Measurements from ENCODE around the gene DST. TPM values are rescaled to one million over a fixed set of nuclear protein-coding genes. Genes with fewer than 3 reads are reported as not detected.
"Not testable (repeated sequence)": the region's sequence is repeated elsewhere in the genome, so short reads cannot be mapped to it uniquely, and the experiment has no call there.

DST gene
- total RNA-seq, 1 donor from 2014 or later: 199 TPM

DNA sequence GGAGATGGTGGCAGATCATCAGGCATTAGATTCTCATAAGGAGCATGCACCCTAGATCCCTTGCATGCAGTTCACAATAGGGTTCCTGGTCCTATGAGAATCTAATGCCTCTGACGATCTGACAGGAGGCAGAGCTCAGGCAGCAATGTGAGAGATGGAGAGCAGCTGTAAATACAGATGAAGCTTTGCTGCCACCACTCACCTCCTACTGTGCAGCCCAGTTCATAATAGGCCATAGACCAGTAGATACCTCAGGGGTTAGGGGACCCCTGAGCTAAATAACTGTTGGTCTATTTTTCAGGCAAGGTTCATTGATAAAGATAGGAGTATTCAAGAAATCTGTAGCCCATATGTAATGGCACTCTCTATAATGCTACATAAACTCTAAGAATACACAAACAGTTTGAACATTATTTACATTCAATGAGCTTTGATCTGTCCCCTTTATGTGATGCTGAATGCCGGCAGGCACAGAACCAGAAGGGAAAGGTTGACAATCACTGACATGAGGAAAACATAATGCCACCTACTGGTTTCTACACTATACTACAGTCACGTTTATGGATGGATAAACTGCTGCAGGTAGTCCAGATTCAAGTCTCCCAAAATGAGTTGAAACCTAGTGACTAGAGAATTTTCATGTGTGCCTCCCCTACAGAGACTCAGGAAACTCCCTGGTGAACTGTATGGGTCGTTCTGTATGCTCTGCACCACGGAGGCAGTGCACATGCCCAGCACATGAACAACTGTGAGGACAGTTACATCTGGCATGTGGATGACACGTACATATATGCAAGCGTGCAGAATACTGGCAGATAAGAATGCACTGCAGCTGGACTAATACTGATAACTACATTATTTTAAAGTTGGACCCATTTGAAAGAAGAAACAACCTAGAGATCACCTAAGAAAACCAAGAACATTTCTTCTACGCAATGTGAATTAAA, 72.0 kb downstream of the DST start:
- DNase-seq: peak; percentile 69

DNA sequence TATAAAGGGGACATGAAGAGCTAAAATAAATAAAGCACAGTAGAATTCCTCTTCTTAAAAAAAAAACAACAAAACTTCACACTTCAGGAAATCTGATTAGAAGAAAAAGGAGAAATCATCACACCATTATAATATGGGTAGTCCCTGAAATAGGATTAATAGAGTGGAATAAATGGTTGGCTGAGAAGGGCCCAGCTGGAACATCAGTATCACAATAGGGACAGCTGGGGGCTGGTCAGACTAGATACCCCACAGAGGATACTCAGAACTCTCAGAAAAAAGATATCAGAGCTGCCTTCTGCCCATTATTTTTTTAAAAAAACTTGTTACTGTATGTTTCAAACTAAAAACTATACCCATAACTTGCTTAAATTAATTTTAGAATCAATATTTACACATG, 75.2 kb downstream of the DST start:
- DNase-seq: no peak

DNA sequence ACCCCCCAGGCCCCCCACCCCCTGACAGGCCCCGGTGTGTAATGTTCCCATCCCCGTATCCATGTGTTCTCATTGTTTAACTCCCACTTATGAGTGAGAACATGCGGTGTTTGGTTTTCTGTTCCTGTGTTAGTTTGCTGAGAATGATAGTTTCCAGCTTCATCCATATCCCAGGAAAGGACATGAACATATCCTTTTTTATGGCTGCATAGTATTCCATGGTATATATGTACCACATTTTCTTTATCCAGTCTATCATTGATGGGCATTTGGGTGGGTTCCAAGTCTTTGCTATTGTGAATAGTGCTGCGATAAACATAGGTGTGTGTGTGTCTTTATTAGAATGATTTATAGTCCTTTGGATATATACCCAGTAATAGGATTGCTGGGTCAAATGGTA, 80.0 kb downstream of the DST start:
- DNase-seq: not testable (repeated sequence)

DNA sequence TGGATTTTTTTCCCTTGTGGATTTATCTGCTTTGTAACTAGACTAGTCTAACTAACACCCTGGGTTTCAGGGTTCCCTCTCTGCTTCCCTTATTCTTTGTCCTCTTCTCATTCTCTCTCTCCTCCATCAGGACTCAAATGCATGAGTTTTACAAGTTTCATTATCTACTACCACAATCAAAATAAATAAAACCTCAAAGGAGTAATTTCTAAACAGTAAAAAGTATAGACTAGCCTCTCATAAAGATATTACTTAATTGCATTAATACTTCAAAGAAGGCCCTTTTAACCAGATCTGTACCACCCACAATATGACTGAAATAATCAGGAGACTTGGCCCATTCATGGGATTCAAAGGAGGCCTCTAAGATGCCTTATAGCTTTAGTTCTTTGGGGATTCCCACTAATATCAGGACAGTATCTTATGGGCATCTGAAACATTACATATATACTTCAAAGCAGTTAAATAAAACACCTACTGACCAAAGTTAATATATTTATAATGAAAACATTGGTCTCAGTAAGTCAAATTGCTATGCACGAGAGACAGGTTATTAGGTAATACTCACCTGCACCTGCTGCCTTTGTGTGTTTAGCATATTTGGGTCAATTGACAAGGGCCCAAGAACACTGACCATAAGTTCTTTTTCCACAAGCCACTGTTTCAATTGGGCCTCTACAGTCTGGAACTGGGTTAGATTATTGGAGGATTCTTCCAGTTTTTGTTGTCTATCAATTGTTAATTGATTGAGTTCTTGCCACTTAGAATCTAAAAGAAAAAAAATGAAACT, 85.7 kb downstream of the DST start:
- no peak for DNase-seq

DNA sequence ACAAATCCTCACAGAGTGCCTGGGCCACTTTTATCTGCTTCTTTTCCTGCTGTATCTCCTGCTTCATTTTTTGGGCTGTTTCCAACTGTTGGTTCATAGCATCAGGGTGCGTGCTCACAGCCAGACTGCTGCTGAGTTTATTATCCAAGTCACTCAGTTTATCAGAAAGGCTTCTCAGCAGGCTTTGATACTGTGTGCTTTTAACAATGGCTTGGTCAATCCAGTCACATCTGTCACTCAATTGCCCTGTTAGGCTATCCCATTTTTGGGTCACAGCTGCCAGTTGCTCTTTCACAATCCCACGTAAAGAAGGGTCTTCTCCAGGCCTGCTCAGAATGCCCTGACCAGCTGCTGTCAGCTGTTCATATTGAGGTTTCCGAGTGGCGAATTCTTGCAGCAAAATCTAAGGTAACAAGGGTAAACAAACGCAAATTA, 87.2 kb downstream of the DST start:
- no peak for DNase-seq

DNA sequence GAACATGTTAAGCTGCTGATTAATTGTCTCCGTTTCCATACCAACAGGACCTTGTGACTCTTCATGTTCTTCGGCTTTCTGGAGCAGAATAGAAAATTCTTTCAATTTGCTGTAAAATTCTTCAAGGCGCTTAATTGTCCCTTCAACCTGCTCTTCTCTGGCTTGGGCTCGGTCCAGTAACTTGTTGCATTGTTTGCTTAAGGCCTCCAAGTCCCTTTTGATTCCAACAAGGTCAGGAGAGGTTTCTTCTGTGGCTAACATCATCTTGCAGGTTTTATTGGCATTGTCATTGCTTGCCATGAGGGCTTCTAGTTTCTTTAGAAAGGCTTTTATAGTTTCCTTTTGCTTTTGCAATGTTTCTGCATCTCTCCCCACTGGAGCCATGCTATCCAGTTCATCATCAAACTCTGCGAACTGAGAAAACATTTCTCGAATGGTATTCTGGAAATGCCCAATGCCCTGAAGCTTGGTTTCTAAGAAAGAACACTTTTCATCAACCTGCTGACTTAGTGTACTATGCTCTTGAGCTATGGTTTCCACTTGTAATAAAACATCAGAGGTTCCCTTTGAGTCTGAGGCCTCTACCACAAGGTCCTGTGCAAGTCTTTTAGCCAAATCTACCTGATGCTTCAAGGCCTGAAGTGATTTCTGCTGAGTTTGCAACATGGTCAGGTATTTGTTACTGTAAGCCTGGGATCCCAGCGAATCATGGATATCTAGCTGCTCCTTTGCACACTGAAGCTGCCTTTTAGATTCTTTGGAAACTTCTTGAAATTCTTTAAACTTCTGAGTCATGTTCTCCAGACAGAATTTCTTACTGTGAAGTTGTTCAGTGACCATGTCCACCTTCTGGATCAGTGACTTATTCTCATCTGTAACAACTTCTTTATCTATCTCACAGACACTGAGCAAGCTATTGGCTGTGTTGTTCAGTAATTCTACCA, 90.2 kb downstream of the DST start:
- no peak for DNase-seq

DNA sequence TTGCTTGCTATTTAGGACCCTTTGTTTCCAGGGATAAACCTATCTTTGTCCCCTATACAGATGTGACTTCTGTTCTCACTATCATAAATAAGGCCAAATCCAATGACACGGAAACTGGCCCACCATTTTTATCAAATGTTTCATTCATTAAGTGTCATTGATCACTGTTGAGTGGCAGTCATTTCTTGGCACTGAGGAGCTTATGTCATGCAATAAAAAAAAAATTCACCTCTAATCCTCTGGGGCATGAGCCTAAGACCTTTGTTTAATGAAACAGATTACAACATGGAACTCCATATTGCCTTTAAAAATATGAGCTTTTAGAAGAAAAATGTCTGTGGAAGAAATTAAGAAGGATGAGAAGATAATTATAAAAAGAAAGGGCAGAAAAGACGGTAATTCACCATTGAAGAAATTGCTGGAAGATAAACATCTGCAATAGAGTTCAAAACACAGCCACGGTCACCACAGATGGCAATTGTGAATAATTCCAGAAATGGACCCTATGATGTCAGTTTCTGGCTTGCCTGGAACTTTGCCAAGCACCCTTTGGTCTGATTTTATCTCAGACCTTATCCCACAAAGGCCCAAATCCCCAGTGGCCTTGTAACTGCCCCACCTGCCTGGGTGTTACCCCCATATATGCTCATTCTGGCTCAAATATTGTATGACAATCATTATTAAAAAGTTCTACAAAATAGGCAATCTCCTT, 91.1 kb downstream of the DST start:
- no peak for DNase-seq

DNA sequence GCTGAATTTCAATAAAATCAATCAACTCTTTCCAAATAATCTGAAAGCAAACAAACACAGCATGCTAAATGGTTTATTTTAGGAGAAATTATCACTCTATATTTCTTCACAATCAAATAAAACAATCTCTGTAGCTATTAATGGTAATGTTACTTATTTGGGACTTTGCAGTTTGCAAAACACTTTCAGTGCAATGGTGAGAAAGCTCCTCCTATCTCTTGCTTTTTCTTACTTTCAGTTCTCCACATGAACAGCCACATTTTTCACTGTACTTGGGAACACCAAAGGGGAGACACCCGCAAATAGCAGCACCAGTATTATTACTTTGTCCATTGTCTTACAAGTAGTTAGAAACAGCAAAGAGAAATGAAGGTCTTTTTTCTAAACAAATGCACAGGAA, 92.4 kb downstream of the DST start:
- no peak for DNase-seq

DNA sequence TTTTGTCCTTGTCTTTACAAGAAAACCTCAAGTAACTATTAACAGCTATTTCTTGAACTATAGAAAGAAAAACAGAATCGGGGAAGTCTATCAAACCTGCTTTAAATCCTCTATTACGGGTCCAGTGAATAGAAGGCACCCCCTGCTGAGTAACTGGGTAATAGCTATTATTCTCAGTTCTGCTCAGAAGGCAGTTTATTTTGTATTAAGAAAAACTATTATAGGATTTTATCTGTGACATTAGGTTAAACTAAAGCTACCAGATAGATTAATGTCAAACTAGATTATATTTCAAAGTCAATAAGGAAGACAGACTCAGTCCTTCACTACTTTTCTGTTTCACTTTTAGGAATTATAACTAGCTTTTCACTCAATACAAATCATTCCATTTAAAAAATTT, 93.7 kb downstream of the DST start:
- DNase-seq: peak; percentile 60

DNA sequence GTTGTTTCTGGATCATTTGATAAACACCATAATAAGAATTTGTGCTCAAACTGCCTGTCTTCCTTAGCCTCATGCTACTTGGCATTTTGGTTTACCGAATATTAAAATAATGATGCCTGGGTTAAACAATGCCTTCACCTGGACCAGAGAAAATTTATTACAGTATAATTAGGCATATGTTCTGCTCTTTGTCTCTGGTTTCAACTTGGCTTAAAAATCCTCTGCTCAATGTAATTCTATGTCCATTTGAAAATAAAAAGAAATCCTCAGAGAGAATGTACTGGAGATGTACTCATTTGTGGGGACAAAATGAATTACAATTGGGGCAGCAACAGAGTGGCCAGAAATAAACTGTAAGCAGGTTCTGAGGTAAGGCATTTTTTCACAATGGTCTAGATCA, 95.0 kb downstream of the DST start:
- no peak for DNase-seq

DNA sequence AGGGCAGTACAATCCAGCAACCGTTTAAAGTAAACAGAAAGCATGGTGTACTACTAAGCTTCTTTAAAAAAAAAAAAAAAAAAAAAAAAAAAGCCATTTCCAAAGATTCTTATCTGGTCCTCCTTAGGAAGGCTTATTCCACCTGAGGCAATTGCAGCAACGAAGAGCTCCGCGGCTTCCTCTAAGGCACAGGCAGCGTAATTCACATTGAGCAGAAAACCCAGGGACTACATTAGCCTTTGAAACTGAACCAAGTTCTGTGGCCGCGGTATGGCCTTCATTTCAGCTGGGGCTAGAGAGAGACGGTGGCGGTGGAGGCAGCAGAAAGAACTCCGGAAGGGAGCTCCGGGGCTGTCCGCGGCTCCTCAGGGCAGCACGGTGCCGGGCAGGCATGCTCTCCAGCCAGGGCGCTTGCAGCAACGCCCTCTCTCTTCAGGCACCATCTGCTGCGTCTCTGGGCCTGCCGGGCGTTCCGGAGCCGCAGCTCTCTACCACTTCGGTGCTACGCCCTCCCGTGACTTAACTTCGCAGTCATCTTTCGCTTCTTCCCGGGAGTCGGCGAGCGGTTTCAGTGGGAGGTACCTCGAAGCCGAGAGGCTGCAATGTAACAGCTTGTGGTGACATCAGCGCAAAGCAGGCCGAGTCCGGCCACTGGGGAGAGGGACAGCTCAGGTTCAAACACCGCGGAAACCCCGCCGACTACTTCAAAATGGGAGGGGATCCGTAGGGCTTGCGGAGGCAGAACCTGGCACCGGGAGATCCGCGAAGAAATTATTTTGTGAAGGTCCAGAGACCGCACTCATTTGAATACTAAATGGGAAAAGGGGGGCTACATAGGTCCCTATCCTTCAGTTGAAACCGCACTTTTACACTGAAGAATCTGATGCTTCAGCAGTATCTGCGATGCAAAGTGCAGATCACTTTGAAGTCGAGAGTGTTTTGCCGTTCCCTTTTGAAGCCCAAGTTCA, 100.0 kb downstream of the DST start:
- peak; percentile 95 for DNase-seq

DNA sequence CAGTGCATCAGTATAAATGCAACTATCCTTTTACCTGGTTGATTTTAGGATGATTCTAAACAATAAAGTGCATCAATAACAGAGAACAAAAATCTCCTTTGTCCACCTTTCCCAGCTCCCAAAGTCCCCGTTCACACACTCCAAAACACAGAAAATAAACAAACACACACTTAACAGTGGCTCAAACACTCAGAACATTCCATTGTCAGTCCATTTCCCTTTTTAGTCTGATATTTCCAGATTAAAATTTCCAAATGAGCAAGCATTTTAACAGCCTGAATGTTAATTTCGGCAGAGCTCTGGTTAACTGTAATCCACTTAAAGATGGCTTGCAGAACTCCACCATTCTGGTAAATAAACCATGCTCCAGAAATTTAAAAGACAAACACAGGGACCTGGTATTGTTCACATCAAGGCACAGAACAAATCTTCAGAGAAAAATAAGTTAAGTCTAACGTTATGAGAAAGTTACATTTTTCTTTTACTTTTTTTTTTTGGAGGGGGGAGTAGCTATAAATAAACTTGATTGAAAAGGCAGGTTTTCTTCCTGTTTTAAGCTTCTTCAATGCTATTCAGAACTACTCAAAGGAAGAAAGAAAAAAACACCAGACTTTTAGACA, 100.8 kb downstream of the DST start:
- peak; percentile 27 for DNase-seq

DNA sequence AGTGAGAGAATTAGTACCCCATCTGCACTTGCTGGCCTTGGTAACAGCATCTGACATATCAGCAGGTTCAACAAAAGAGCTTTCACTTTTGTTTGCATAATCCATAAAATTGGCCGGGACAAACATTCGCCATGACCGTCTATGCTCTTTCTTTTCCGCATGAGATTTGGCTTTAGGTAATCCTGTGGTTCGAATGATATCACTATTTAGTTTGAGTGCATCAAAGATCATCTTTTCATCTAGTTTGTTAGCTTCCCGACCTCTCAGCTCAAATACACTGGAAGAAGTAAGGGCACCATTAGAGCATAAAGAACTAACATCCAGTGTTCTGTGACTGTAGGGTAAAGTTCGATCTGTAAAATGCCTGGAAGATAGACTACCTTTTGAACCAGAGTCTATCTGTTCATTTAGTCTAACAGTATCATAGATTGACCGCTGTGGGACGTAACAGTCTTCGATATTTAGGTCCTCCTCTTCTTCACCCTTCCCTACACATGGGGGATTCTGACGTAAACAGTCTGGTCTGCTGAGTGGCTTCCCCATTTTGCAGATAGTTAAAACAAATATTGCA, 101.6 kb downstream of the DST start:
- DNase-seq: peak; percentile 48

DNA sequence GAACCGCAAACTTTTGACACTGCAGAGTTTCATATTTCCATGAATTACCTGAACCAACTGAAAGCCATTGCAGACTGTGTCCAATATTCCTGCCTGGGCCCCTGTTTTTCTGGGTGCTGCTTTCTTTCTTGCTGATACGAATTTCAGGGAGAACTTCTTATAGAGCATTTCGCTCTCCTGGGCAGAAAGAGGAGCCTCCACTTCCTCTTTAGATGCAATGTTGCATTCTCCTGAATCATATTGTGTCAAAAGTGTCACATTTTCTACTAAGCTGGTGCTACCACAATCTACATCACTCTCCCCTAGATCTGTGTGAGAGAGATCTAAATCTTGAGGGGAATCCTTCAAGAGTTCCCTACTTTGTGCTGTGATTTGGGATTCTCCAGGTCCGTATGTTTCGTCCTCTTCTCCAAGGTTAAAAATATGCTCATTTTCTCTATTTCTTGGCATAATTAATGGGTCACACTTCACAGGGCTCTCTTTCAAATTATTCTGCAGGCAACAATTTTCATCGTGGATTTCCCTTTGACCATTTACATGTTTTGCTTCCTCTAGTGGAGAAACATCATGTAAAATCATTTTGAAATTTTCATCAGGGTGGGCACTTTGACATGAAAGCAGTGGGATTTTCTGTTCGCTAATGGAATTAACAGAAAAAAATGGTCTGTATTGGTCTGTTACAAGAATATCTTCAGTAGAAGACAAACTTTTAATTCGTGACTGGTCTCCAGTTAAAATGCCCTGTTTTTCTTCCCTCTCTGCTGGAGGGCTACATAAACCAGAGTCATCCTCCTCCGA, 102.3 kb downstream of the DST start:
- no peak for DNase-seq

DNA sequence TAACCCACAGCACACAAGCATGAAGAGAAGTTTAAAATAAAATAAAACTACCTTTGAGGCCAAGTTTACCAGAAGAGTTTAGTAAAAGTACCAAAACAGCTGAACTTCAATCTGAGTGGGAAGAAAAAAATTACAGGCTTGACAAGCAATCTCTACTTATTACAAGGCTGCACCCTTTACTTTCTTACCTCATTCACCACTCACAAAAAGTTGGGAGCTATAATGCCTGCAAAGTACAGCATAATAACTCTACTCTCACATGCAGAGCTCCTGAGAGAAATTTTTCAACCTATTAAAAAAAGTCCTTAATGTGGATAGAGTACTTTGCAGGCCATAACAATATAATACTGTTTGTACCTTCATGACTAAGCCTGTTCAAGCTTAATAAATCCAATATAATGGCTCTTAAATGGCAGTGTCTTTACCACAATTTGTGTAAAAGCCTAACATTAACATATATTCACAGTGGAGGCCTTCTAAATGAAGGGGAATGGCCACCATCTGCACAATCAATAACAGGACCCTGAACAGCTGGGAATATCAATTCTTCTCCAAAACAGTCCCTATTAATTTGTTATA, 103.1 kb downstream of the DST start:
- DNase-seq: no peak

DNA sequence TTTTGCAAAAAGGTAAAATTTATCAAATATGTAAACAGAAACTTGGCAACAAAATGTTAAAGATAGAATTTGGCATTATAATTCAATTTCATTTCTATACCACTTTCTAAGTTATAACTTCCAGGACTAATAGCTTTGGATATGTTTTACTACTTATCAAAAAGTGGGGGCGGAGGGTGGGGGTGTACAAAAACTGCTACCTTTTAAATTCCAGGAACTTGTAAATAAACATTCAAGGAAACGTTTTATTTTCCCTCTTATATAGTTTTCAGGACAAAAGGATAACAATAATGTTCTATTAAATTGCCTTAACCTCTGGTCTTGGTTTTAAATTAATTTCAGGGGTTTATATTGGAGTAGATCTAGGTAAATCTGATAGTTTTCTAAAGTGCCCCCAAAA, 103.8 kb downstream of the DST start:
- no peak for DNase-seq

DNA sequence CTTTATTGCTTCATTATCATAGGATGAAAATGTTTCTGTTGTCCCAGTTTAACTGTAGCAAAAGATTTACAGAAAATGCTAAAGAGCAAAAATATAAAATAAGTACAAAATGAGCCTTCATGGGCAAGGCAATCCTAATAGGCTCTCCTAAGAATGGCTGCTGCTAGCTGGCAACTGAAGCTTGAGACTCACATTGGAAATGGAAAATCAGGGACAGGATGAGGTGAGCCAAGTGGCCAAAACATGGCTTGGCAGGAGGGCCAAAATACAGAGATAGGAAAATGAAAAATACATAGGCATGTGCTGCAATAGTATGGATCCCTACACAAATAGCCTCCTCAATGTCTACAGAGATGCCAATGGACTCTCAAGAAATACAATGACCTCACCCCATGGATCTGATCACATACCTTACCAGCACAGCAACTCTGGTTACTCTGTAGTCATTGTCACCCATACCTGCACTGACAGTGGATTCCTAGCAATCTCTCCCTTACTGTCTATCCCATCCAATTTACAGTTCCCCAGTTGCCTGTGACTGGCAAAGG, 105.4 kb downstream of the DST start:
- no peak for DNase-seq

DNA sequence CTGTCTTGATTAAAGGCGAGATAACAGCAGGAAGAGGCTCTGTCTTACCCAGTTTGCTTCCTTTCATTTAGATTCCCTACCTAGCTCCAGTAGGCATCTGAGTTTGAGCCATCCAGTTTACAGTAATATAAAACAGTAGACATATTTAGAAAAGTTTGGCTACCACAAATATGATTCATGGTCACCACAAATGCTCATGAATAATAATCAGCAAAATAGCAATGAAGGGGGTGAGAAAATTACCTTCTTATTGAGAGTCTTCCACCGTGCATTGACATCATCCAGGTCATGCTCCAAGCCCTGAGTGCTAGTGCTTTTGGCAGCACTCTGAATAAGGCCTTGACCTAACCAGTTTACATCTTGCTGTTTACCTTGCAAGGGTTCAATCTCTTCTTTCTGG, 106.2 kb downstream of the DST start:
- no peak for DNase-seq

Data from dermis blood vessel endothelial cell (primary cell).